H1 (cell line): Measurements from ENCODE around the gene RRAD.

Experiments used
- CBX8 ChIP-seq: fragments of 300-800, 300-1000 bp; sonication (generic); IDR thresholded peaks from 2 replicates; pipeline ENCODE4 v1.7.1; 2016; ENCODE audit warnings: low read depth, low read length, borderline replicate concordance
- EZH2 ChIP-seq: fragments of 200-600 bp; sonication (generic); IDR thresholded peaks from 2 replicates; pipeline ENCODE4 v1.7.1; 2012; ENCODE audit warnings: low read depth, mild to moderate bottlenecking, moderate library complexity, low read length, inconsistent platforms; ENCODE audit not compliant: severe bottlenecking
- JUND ChIP-seq: IDR thresholded peaks from 2 replicates; pipeline ENCODE4 v1.6.1; 2011; ENCODE audit warnings: mild to moderate bottlenecking, improper control_type of control experiment, low read length
- MAX ChIP-seq: IDR thresholded peaks from 2 replicates; pipeline ENCODE4 v1.6.1; 2012; ENCODE audit warnings: inconsistent platforms
- PHF8 ChIP-seq: fragments of 200-600 bp; sonication (generic); conservative IDR thresholded peaks from 2 replicates; pipeline ENCODE4 v1.7.1; 2012; ENCODE audit warnings: low read depth, mild to moderate bottlenecking, inconsistent platforms, low read length, moderate library complexity
- POLR2AphosphoS5 ChIP-seq: IDR thresholded peaks from 2 replicates; pipeline ENCODE4 v1.6.1; 2011; ENCODE audit warnings: low read depth, low read length
- RAD21 ChIP-seq, 2 experiments: IDR thresholded peaks in 1 of 2; conservative IDR thresholded peaks in 1 of 2; 2 replicates each; pipeline ENCODE4 v1.6.1; 2011; ENCODE audit warnings: low read depth in 2 of 2, low read length in 2 of 2, improper control_type of control experiment in 1 of 2, inconsistent platforms in 1 of 2, mild to moderate bottlenecking in 1 of 2, moderate library complexity in 1 of 2
- RFX5 ChIP-seq: IDR thresholded peaks from 2 replicates; pipeline ENCODE4 v1.6.1; 2011; ENCODE audit warnings: low read depth, low read length, improper control_type of control experiment, borderline replicate concordance
- SP2 ChIP-seq: IDR thresholded peaks from 2 replicates; pipeline ENCODE4 v1.6.1; 2012; ENCODE audit warnings: mild to moderate bottlenecking, low read length, inconsistent platforms
- ZNF274 ChIP-seq: IDR thresholded peaks from 2 replicates; pipeline ENCODE4 v1.7.0; 2012; ENCODE audit warnings: low read length, borderline replicate concordance; ENCODE audit errors: extremely low read depth
- TF ChIP-seq, protein P1 (sequence below), 3 experiments: IDR thresholded peaks; 1 replicate in 2 of 3; 2 replicates in 1 of 3; pipeline versions ENCODE4 v1.5.1 to v1.6.1; 2011; ENCODE audit warnings: low read length in 3 of 3, mild to moderate bottlenecking in 3 of 3, inconsistent platforms in 2 of 3, low read depth in 1 of 3, moderate library complexity in 1 of 3; ENCODE audit not compliant: insufficient read depth in 1 of 3; ENCODE audit errors: control extremely low read depth in 1 of 3

DNA sequence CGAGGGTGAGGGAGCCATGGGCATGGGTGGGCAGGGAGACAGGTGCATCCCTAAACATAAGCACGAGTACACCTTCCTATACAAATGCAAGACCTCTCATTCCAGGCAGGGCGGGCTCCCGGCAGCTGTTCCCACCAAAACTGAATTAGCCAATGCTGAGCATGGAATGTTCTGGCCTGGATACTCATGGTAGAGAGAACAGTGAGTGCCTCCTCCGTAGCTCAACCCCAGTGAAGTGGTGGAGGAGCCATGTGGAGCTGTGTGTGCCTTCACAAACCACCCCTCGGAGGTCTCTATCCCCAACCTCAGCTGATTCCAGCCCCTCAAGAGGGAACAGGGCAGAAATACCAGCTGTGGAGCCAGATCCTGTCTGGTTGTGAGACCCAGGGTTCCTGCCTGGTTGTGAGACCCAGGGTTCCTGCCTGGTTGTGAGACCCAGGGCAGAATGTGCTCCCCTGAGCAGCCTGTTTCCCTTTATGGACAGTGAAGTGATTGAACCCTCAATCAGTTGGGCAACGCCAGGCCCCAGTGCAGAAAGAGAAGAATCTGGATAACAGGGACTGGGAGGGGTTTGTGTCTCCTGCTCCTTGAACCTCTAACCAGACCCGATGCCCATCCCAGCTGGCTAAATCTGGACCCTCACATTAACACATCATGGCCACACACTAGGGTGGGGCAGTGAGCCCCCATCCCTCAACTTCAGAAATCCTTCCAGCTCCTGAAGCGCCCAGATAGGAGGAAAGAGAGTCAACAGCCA lies 4.2 kb downstream of the RRAD start:
- TF ChIP-seq EZH2, result no peak
- no peak for TF ChIP-seq MAX
- TF ChIP-seq, protein P1, sequence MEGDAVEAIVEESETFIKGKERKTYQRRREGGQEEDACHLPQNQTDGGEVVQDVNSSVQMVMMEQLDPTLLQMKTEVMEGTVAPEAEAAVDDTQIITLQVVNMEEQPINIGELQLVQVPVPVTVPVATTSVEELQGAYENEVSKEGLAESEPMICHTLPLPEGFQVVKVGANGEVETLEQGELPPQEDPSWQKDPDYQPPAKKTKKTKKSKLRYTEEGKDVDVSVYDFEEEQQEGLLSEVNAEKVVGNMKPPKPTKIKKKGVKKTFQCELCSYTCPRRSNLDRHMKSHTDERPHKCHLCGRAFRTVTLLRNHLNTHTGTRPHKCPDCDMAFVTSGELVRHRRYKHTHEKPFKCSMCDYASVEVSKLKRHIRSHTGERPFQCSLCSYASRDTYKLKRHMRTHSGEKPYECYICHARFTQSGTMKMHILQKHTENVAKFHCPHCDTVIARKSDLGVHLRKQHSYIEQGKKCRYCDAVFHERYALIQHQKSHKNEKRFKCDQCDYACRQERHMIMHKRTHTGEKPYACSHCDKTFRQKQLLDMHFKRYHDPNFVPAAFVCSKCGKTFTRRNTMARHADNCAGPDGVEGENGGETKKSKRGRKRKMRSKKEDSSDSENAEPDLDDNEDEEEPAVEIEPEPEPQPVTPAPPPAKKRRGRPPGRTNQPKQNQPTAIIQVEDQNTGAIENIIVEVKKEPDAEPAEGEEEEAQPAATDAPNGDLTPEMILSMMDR (IDR thresholded peaks at IDR 0.05; ENCODE audit: control extremely low read depth in 1 of 3, insufficient read depth in 1 of 3, low read depth in 1 of 3, low read length in 3 of 3), result no peak
- TF ChIP-seq ZNF274, result no peak
- no peak for TF ChIP-seq PHF8
- TF ChIP-seq JUND, result no peak
- TF ChIP-seq RAD21 (IDR thresholded peaks at IDR 0.05 in 1 of 2, conservative IDR thresholded peaks at IDR 0.05 in 1 of 2; ENCODE audit: low read depth in 2 of 2, low read length in 2 of 2), result no peak
- no peak for TF ChIP-seq SP2
- no peak for TF ChIP-seq RFX5
- TF ChIP-seq CBX8, result no peak
- TF ChIP-seq POLR2AphosphoS5, result no peak
